D721Med (cell line): ENCODE data around the gene TRAF3.
"Not testable (repeated sequence)": the region's sequence is repeated elsewhere in the genome, so short reads cannot be mapped to it uniquely, and the experiment has no call there.

ENCODE experiments used
- DNase-seq: peaks from one replicate; pipeline ENCODE4 v3.0.0; 2011; ENCODE audit warnings: low spot score; ENCODE audit not compliant: insufficient read length
- FAIRE-seq: peaks from 2 replicates; lab custom pipeline; 2011; peaks lifted over from hg19 to GRCh38; lab: Jason Lieb, UNC
- CTCF ChIP-seq: IDR thresholded peaks from 2 replicates; pipeline ENCODE4 v1.5.1; 2012; ENCODE audit warnings: mild to moderate bottlenecking, control low read depth; ENCODE audit not compliant: insufficient read depth; ENCODE audit errors: missing control alignments

TRAF3 gene

GRCh38 chr14:102859911-102860310 is 82.7 kb downstream of the TRAF3 start:
- DNase-seq, result no peak
- FAIRE-seq, result no peak
- TF ChIP-seq CTCF, result no peak

- TF ChIP-seq CTCF, result no peak
- DNase-seq (no peak), FAIRE-seq (no peak)
These were observed 85.0 kb downstream of the TRAF3 start for GRCh38 chr14:102862154-102862773.

- FAIRE-seq, result no peak
- no peak for TF ChIP-seq CTCF
- DNase-seq, result no peak
These were observed 86.1 kb downstream of the TRAF3 start for GRCh38 chr14:102863381-102863780.

GRCh38 chr14:102865916-102866315 is 88.7 kb downstream of the TRAF3 start:
- FAIRE-seq, result not testable (repeated sequence)

GRCh38 chr14:102866982-102867761 is 89.9 kb downstream of the TRAF3 start:
- no peak for TF ChIP-seq CTCF
- FAIRE-seq, result no peak
- no peak for DNase-seq

More at GRCh38 chr14:102865916-102866315, 88.7 kb downstream of the TRAF3 start:
- not testable (repeated sequence) for DNase-seq

- FAIRE-seq (no peak), DNase-seq (no peak)
- no peak for TF ChIP-seq CTCF
These were observed 90.8 kb downstream of the TRAF3 start for GRCh38 chr14:102867826-102868580.

GRCh38 chr14:102868956-102869547 is 91.8 kb downstream of the TRAF3 start:
- DNase-seq (no peak), FAIRE-seq (no peak)
- no peak for TF ChIP-seq CTCF
